ENCODE data around the gene HNRNPA0. TPM values are rescaled to one million over a fixed set of nuclear protein-coding genes. Genes with fewer than 3 reads are reported as not detected.

Gene HNRNPA0
- polyA plus RNA-seq, 1 donor from 2014 or later: 80.3 TPM

DNA sequence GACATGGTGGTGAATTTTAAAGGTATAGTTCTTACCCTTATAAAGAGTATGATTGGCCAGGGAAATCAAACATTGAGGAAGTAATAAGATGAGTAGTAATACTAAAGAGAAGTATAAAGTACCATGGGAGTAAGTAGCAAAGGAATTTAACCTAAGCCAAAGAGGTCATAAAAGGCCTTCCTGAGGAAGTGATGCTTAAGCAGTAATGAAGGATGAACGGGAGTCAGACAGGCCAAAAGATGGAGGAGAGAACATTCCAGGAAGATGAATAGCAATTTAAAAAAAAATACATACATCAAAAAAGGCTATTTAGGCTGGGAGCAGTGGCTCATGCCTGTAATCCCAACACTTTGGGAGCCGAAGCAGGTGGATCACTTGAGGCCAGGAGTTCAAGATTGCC is 47.3 kb downstream of the HNRNPA0 start:
- H3K4me3 ChIP-seq (ENCODE audit: low read length): no peak overlapping the region
- H3K9ac ChIP-seq (ENCODE audit: low read length): no peak overlapping the region
- H3K27ac ChIP-seq (ENCODE audit: low read length): no peak overlapping the region
- H3K79me2 ChIP-seq (replicated peaks; ENCODE audit: insufficient read depth, low read length): no peaks in the 10 kb centered on the region
- H4K20me1 ChIP-seq (ENCODE audit: insufficient read depth): no peaks in the 10 kb centered on the region
- no peaks in the 10 kb centered on the region for H3K9me2 ChIP-seq (ENCODE audit: insufficient read depth, low read length)
- H3K4me2 ChIP-seq (ENCODE audit: low read length): no peak overlapping the region
- H3F3A ChIP-seq (ENCODE audit: insufficient read depth, low read length, poor library complexity, severe bottlenecking): no peaks in the 10 kb centered on the region
- no peaks in the 10 kb centered on the region for H3K27me3 ChIP-seq (ENCODE audit: insufficient read depth, low read depth, low read length)
- TF ChIP-seq, protein P1, sequence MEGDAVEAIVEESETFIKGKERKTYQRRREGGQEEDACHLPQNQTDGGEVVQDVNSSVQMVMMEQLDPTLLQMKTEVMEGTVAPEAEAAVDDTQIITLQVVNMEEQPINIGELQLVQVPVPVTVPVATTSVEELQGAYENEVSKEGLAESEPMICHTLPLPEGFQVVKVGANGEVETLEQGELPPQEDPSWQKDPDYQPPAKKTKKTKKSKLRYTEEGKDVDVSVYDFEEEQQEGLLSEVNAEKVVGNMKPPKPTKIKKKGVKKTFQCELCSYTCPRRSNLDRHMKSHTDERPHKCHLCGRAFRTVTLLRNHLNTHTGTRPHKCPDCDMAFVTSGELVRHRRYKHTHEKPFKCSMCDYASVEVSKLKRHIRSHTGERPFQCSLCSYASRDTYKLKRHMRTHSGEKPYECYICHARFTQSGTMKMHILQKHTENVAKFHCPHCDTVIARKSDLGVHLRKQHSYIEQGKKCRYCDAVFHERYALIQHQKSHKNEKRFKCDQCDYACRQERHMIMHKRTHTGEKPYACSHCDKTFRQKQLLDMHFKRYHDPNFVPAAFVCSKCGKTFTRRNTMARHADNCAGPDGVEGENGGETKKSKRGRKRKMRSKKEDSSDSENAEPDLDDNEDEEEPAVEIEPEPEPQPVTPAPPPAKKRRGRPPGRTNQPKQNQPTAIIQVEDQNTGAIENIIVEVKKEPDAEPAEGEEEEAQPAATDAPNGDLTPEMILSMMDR (IDR thresholded peaks at IDR 0.05; ENCODE audit: poor library complexity, severe bottlenecking): no peak
- H2AFZ ChIP-seq (ENCODE audit: low read depth, low read length): no peak overlapping the region
- no peaks in the 10 kb centered on the region for H3K36me3 ChIP-seq (ENCODE audit: insufficient read depth, low read length)
- H3K9me3 ChIP-seq (ENCODE audit: low read length): no peaks in the 10 kb centered on the region

DNA sequence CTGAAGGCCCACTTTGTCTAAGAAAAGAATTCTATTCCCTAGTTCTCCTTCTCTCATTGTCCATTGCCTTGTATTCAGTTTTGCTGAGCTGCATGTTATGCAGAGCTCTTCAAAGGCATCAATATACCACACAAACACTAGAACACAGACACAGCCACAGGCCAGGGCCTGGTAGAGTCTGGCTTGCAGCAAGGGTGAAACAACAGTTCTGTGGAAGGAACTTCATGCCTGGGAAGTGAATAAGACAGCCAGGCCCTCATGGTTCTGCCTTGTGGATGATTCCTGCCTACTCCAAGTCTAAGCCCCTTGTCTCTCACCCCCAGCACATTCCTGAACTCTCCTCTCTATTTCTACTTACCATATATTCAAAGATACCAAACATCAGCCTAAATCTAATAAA is 49.1 kb downstream of the HNRNPA0 start:
- Histone ChIP-seq H4K20me1 (ENCODE audit: insufficient read depth) (no peaks in the 10 kb centered on the region), H2AFZ (ENCODE audit: low read depth, low read length) (no peak overlapping the region), H3K9me3 (ENCODE audit: low read length) (no peaks in the 10 kb centered on the region), H3K36me3 (ENCODE audit: insufficient read depth, low read length) (no peaks in the 10 kb centered on the region), H3K27me3 (ENCODE audit: insufficient read depth, low read depth, low read length) (no peaks in the 10 kb centered on the region), H3K4me3 (ENCODE audit: low read length) (no peak overlapping the region), H3K4me2 (ENCODE audit: low read length) (no peak overlapping the region), H3K79me2 (replicated peaks; ENCODE audit: insufficient read depth, low read length) (no peaks in the 10 kb centered on the region), H3K27ac (ENCODE audit: low read length) (no peak overlapping the region), H3F3A (ENCODE audit: insufficient read depth, low read length, poor library complexity, severe bottlenecking) (no peaks in the 10 kb centered on the region), H3K9me2 (ENCODE audit: insufficient read depth, low read length) (no peaks in the 10 kb centered on the region), H3K9ac (ENCODE audit: low read length) (no peak overlapping the region)
- no peak for TF ChIP-seq TAF1 (IDR thresholded peaks at IDR 0.05; ENCODE audit: low read depth)
- TF ChIP-seq SMC3 (conservative IDR thresholded peaks at IDR 0.05; ENCODE audit: poor library complexity): no peak
- no peak for TF ChIP-seq RAD21 (conservative IDR thresholded peaks at IDR 0.05)

DNA sequence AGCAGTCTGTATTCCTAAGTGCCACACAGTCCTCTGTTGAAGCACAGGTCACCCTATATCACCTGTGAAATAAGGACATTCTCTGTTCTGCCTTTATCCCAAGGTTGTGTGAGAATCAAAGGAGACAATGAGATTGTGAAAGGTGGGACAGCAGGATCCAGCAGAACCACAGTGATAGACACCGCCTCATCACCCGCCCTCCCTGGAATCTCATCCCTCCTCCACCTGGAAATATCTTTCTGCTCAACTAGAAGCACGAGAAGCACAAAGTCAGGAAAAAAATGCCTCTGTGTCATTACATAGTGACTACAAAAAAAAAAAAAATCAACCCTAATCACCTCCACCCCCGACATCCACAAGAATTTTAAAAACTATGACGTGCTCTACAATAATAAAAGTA is 50.6 kb downstream of the HNRNPA0 start:
- Histone ChIP-seq H4K20me1 (ENCODE audit: insufficient read depth) (no peaks in the 10 kb centered on the region), H3K9me3 (ENCODE audit: low read length) (no peaks in the 10 kb centered on the region), H3K9me2 (ENCODE audit: insufficient read depth, low read length) (no peaks in the 10 kb centered on the region), H2AFZ (ENCODE audit: low read depth, low read length) (no peak overlapping the region), H3K79me2 (replicated peaks; ENCODE audit: insufficient read depth, low read length) (no peaks in the 10 kb centered on the region), H3K27ac (ENCODE audit: low read length) (no peak overlapping the region), H3K9ac (ENCODE audit: low read length) (no peak overlapping the region), H3K4me2 (ENCODE audit: low read length) (no peak overlapping the region), H3K27me3 (ENCODE audit: insufficient read depth, low read depth, low read length) (no peaks in the 10 kb centered on the region), H3F3A (ENCODE audit: insufficient read depth, low read length, poor library complexity, severe bottlenecking) (no peaks in the 10 kb centered on the region), H3K4me3 (ENCODE audit: low read length) (no peak overlapping the region), H3K36me3 (ENCODE audit: insufficient read depth, low read length) (no peaks in the 10 kb centered on the region)
- TF ChIP-seq EP300 (conservative IDR thresholded peaks at IDR 0.05; ENCODE audit: poor library complexity, severe bottlenecking): no peak
- no peak for TF ChIP-seq EZH2 (IDR thresholded peaks at IDR 0.05; ENCODE audit: borderline replicate concordance, insufficient read depth, low read length, poor library complexity, severe bottlenecking)
- TF ChIP-seq, protein P2, sequence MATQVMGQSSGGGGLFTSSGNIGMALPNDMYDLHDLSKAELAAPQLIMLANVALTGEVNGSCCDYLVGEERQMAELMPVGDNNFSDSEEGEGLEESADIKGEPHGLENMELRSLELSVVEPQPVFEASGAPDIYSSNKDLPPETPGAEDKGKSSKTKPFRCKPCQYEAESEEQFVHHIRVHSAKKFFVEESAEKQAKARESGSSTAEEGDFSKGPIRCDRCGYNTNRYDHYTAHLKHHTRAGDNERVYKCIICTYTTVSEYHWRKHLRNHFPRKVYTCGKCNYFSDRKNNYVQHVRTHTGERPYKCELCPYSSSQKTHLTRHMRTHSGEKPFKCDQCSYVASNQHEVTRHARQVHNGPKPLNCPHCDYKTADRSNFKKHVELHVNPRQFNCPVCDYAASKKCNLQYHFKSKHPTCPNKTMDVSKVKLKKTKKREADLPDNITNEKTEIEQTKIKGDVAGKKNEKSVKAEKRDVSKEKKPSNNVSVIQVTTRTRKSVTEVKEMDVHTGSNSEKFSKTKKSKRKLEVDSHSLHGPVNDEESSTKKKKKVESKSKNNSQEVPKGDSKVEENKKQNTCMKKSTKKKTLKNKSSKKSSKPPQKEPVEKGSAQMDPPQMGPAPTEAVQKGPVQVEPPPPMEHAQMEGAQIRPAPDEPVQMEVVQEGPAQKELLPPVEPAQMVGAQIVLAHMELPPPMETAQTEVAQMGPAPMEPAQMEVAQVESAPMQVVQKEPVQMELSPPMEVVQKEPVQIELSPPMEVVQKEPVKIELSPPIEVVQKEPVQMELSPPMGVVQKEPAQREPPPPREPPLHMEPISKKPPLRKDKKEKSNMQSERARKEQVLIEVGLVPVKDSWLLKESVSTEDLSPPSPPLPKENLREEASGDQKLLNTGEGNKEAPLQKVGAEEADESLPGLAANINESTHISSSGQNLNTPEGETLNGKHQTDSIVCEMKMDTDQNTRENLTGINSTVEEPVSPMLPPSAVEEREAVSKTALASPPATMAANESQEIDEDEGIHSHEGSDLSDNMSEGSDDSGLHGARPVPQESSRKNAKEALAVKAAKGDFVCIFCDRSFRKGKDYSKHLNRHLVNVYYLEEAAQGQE (IDR thresholded peaks at IDR 0.05; ENCODE audit: borderline replicate concordance): no peak
- TF ChIP-seq, protein P1 (IDR thresholded peaks at IDR 0.05; ENCODE audit: poor library complexity, severe bottlenecking): no peak
- TF ChIP-seq SMC3 (conservative IDR thresholded peaks at IDR 0.05; ENCODE audit: poor library complexity): no peak
- TF ChIP-seq RAD21 (conservative IDR thresholded peaks at IDR 0.05): no peak
- no peak for TF ChIP-seq POLR2AphosphoS5 (IDR thresholded peaks at IDR 0.05)
- TF ChIP-seq TAF1 (IDR thresholded peaks at IDR 0.05; ENCODE audit: low read depth): no peak
- no peak for TF ChIP-seq MXI1 (conservative IDR thresholded peaks at IDR 0.05; ENCODE audit: poor library complexity, severe bottlenecking)
